ENCODE data around the gene ABCF2.

DNA sequence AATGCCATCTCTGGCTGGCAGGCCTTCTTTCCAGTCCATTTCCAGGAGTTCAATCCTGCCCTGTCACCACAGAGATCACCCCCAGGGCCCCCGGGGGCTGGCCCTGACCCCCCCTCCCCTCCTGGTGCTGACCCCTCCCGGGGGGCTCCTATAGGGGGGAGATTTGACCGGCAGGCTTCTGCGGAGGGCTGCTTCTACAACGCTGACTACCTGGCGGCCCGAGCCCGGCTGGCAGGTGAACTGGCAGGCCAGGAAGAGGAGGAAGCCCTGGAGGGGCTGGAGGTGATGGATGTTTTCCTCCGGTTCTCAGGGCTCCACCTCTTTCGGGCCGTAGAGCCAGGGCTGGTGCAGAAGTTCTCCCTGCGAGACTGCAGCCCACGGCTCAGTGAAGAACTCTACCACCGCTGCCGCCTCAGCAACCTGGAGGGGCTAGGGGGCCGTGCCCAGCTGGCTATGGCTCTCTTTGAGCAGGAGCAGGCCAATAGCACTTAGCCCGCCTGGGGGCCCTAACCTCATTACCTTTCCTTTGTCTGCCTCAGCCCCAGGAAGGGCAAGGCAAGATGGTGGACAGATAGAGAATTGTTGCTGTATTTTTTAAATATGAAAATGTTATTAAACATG is 11.3 kb upstream of the ABCF2 start:
- no peak for TF ChIP-seq CTCF (conservative IDR thresholded peaks at IDR 0.05; ENCODE audit: low read depth, low read length)
- TF ChIP-seq EZH2 (IDR thresholded peaks at IDR 0.05; ENCODE audit: low read length, unreplicated experiment) = no peak
- TF ChIP-seq EZH2phosphoT487 (IDR thresholded peaks at IDR 0.05; ENCODE audit: borderline replicate concordance, low read length) = no peak

Data from PC-3 (cell line).